OCI-LY7 (cell line): ENCODE data around the gene EIF5A.

Source experiments
- CTCF ChIP-seq: fragments of 200-600 bp; sonication (generic); conservative IDR thresholded peaks from 2 replicates; pipeline ENCODE4 v1.5.1; 2014; ENCODE audit warnings: mild to moderate bottlenecking, antibody characterized with exemption, low read length, moderate library complexity, mixed read lengths
- EZH2phosphoT487 ChIP-seq: fragments of 200-600 bp; sonication (generic); IDR thresholded peaks from 2 replicates; pipeline ENCODE4 v1.6.1; 2018; ENCODE audit warnings: low read depth, borderline replicate concordance, mild to moderate bottlenecking, mixed run types, antibody characterized with exemption, low read length, moderate library complexity, mixed read lengths

DNA sequence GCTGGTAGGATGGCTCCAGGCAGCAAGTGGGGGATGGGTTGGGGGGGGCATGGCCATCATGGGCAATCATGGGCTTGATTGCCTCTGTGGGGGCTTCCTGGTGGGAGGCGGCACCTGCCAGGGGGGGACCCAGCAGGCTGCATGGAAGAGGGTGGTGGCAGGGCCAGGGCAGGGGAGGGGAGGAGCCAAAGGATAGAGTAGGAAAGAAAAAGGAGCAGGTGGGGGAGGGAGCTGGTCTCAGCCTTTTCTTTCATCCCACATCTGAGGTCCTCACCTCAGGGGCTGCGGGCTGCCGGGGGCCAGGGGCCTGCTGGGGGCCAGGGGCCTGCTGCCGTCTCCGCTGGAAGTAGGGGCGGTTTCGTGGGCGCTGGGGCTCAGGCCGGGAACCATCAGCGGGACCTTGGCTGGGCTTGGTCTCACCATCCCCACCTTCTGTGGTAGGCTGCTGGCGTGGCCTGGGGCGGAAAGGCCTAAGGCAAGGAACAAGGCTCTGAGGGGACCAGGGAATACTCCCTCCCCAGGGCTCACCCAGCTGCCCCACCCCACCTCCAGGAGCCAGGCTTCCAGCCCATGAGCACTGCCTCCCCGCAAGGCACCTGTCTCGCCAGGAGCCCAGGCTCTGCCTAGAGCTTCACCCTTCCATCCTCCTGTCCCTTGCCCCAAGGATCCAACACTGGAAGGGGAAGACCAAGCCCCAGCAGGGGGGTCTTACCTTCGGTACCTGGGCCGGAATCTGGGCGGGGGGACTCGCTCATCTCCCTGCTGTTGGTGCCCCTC, 18.0 kb upstream of the EIF5A start:
- TF ChIP-seq CTCF (no peak), EZH2phosphoT487 (no peak)
